ENCODE data around the gene WASF1.

The WASF1 gene

GRCh38 chr6:110102411-110102810 is 77.1 kb downstream of the WASF1 start:
- no peak for TF ChIP-seq CTCF (IDR thresholded peaks at IDR 0.05; ENCODE audit: extremely low read depth, missing control alignments)
- peak; percentile 9 for DNase-seq (ENCODE audit: low spot score)

GRCh38 chr6:110101885-110102284 is 77.6 kb downstream of the WASF1 start:
- TF ChIP-seq CTCF (IDR thresholded peaks at IDR 0.05; ENCODE audit: extremely low read depth, missing control alignments) = no peak

GRCh38 chr6:110098511-110099116 is 80.9 kb downstream of the WASF1 start:
- no peak for TF ChIP-seq CTCF (IDR thresholded peaks at IDR 0.05; ENCODE audit: extremely low read depth, missing control alignments)
- DNase-seq (ENCODE audit: low spot score) = no peak

More at GRCh38 chr6:110101885-110102284, 77.6 kb downstream of the WASF1 start:
- peak; percentile 32 for DNase-seq (ENCODE audit: low spot score)

GRCh38 chr6:110097443-110097842 is 82.0 kb downstream of the WASF1 start:
- no peak for DNase-seq (ENCODE audit: low spot score)
- no peak for TF ChIP-seq CTCF (IDR thresholded peaks at IDR 0.05; ENCODE audit: extremely low read depth, missing control alignments)

GRCh38 chr6:110095935-110096334 is 83.5 kb downstream of the WASF1 start:
- DNase-seq (ENCODE audit: low spot score) = no peak

GRCh38 chr6:110095101-110095500 is 84.4 kb downstream of the WASF1 start:
- no peak for TF ChIP-seq CTCF (IDR thresholded peaks at IDR 0.05; ENCODE audit: extremely low read depth, missing control alignments)
- DNase-seq (ENCODE audit: low spot score) = no peak

More at GRCh38 chr6:110095935-110096334, 83.5 kb downstream of the WASF1 start:
- no peak for TF ChIP-seq CTCF (IDR thresholded peaks at IDR 0.05; ENCODE audit: extremely low read depth, missing control alignments)

- TF ChIP-seq CTCF (IDR thresholded peaks at IDR 0.05; ENCODE audit: extremely low read depth, missing control alignments) = no peak
- no peak for DNase-seq (ENCODE audit: low spot score)
Measured at GRCh38 chr6:110093981-110094380, 85.5 kb downstream of the WASF1 start.

All from GM20000 (cell line).